ENCODE measurements around the gene MTRR.

MTRR gene

DNA sequence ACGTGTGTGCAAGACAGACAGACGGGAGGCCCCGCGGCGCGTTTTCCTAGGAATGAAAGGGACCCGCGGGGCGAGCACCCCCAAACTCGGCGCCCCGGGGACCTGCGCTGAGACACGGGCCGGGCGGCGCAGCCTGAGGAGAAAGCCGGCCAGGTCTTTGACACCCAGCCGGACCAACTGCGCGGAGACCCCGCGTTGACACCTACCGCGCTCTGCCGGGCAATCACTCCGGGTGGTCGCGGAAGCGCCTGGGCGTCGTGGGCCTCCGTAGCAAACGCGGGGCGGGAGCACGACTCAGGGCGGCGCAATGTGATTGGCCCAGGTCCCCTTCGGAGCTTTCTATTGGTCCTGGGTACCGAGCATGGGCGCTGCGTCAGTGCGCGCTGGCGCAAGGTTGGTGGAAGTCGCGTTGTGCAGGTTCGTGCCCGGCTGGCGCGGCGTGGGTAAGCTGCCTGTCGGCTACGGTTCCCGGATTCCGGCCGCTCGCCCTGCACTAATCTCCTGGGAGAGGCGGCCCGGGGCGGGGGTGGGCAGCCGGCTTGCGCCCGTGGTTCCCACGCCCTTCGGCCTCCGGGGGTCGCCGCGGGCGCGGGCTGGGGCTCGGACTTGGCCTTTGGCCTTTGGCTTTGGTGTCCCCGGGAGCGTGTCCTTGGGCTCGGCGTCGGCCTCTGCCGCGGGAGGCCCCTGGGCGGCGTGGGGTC lies at the start of gene MTRR, which contains the start of gene FASTKD3:
MTRR (plus strand) TSS at position 376 of the 701 bp plus-strand sequence. CDS start 1,647 bp downstream, outside the sequence.
FASTKD3 (minus strand) TSS at position 259 of the 701 bp plus-strand sequence. CDS start 948 bp downstream, outside the sequence.
- peak; percentile 93 for DNase-seq

DNA sequence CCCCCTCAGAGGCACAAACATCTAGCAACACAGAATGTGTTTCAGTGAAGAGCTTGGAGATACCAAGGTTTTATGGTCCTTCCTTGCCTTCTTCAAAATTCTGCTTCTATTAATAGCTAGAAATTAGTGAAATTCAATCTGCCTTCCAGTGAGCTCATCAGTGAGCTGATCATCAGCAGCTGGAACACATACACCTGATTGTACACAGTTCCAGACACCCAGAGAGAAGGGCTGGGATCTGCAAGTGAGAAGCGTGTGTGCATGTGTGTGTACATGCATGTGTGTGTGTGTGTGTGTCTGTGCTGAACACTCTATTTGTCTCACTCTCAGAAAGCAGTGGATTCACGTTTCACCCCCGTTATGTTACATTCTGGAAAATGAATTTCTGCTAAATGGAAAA lies 46.5 kb upstream of the MTRR start:
- DNase-seq = no peak

DNA sequence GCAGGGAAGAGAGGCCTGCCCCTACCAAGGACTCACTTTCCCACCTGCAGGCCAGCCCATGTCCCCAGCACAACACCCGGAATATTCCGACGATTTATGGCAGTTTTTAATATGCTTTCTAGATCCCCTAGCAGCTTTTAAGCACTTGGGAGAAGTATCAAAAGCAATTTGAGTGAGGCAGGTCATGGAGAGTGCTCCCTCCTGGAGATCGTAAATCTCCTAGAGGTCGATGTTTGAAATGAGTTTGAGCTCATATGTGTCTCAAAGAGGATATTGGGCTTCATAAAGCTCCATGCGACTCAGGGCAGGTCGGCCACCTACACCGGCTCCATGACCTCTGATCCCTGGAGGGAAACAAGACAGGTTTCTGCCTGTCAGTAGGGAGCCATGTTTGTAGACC lies 45.4 kb upstream of the MTRR start:
- no peak for DNase-seq

DNA sequence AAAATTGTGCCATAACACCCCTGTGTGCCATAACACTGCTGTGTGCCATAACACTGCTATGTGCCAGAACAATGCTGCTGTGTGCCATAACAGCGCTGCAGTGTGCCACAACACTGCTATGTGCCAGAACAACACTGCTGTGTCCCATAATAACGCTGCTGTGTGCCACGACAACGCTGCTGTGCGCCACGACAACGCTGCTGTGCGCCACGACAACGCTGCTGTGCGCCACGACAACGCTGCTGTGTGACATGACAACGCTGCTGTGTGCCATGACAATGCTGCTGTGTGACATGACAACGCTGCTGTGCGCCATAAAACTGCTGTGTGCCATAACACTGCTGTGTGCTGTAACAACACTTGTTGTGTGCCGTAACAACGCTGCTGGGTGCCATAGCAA lies 44.0 kb upstream of the MTRR start:
- no peak for DNase-seq

DNA sequence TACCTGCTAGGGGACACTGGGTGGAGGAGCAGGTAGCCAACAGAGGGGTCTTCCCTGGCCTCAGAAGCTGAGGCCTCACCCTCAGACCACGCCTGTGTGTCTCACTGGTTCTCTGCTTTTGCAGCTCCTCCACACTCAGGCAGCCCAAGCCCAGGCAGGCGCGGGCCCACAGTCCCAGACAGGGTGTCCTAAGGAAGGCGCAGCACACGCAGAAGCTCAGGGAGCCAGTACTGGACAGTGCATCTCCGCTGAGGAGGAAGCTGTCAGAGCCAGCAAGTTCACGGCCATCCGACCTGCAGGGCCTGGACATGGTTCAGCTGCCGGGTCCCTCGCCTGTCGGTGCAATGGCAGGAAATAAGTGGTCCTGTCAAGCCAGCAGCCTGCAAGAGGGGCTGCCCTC lies 43.3 kb upstream of the MTRR start:
- DNase-seq = no peak

DNA sequence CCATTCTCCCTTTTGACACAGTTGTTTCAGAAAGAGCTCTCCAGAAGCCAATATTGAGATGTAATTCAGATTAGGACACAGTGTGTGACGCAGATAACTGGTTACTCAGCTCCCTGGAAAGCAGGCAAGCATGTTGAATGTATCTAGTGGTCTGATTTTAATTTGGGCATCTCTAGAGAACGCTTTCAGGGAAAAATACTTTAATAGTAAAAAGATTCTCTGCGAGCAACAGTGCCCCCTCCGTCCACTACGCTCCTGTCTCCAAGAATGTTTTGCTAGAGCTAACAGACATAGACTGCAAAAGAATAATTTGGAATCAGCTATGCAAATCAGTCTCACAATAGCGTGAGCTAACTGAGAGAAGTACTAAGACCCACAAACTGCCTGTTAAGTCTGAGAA lies 41.3 kb upstream of the MTRR start:
- DNase-seq = no peak

GRCh38 chr5:7828269-7828668 lies 40.7 kb upstream of the MTRR start:
- no peak for DNase-seq

DNA sequence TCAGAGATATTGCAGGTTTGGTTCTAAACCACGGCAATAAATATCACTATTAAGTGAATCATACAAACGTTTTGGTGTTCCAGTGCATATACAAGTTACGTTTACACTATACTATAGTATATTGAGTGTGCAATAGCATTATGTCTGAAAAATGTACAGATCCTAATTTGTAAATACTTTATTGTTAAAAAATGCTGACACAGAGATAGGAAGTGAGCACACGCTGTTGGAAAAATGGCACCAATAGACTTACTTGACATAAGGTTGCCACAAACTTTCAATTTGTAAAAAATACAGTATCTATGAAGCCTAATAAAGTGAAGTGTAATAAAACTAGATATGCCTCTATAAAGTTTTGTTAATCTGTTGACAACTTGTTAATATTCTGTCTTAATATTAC lies 34.0 kb upstream of the MTRR start:
- DNase-seq = no peak

DNA sequence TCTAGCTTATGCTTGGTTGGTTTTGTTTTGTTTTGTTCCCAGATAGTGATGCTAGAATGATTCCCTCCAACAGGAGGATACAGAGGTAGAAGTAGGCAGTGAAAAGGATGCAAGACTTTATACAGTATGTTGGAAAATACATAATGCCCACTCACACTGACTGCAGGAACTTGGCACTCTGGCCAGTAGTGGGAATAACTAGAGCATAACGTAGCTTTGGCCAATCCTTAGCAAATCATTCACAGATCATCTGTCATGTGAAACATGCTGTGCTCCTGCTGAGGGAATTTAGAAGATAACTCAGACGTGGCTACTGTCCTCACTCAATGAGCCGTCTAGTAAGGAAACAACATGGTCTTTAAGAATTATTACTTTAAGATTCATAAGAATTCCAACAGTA lies 31.5 kb upstream of the MTRR start:
- DNase-seq = no peak

DNA sequence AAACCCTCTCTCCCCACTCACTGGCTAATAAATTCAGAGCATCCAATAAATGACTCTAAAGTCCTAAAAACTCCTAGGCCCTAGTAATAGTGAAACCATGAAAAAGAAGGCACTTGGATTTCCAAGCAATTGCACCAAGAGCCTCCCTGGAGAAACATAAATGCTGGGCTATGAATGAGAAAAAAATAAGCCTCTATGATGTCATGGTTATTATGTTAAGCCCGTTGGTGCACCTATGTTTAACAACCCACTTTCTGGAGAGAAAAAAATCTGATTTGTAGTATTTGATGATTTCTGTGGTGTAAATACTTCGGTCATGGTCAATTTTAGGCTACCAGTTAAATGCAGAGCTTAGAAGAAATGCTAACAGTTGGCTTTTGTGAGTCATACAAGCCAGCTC lies 26.4 kb upstream of the MTRR start:
- DNase-seq = no peak

DNA sequence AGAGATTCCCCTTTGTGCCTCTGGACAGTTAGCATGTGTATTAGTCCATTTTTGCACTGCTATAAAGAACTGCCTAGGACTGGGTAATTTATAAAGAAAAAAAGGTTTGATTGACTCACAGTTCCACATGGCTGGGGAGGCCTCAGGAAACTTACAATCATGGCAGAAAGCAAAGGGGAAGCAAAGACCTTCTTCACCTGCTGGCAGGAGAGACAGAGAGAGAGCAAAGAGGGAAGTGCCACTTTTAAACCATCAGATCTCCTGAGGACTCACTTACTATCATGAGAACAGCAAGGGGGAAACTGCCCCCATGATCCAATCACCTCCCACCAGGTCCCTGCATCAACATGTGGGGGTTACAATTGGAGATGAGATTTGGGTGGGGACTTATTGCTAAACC lies 24.0 kb upstream of the MTRR start:
- DNase-seq = no peak

- no peak for DNase-seq
Observed at GRCh38 chr5:7845557-7845956, 23.4 kb upstream of the MTRR start.

GRCh38 chr5:7846327-7846726 lies 22.6 kb upstream of the MTRR start:
- DNase-seq = no peak

DNA sequence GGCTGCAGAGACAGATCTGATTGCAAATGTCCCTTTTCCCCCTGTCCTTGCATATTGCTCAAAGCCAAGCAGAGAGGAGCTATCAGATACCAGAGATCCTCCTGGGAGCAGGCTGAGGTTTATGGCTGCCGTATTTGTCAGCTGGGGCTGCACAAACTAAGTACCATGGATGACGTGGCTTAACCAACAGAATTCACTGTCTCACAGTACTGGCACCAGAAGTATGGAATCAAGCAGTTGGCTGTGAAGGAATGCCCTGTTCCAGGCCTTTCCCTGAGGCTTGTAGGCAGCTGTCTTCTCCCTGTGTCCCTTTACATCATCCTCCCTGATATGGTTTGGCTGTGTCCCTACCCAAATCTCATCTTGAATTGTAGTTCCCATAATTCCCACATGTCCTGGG lies 20.7 kb upstream of the MTRR start:
- DNase-seq = no peak

DNA sequence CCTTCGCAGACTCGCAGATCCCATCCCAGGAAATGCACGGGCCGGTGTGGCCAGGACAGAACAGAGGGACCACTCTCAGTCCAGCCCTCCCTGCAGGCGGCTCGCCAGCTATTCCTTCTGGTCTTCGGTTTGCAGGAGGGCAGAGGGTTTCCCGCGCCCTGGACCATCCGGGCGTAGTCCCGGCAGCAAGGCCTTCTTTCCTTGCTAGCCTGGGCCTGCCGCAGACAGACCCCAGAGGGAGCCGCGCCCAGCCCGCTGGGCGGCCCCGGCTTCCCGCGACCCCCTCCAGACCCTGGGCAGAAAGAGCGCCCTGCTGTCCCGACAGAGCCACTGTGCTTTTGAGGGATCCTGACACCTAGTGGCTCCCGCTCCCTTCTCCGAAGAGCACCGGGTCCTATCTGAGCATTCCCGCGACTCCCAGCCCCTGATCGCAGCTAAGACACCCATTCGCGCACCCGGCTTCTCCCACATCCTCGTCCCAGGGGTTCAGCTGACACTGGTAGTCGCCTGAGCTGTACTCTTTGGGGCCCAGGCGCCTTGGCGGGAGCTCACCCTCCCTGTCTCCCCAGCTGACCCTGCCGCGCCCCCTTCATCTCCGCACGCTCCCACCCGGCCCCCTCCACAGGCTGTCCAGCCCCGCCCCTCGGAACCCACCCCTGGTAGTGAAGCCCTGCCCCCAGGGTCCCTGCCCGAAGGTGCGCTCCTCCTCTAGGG lies 19.1 kb upstream of the MTRR start:
- peak; percentile 9 for DNase-seq

DNA sequence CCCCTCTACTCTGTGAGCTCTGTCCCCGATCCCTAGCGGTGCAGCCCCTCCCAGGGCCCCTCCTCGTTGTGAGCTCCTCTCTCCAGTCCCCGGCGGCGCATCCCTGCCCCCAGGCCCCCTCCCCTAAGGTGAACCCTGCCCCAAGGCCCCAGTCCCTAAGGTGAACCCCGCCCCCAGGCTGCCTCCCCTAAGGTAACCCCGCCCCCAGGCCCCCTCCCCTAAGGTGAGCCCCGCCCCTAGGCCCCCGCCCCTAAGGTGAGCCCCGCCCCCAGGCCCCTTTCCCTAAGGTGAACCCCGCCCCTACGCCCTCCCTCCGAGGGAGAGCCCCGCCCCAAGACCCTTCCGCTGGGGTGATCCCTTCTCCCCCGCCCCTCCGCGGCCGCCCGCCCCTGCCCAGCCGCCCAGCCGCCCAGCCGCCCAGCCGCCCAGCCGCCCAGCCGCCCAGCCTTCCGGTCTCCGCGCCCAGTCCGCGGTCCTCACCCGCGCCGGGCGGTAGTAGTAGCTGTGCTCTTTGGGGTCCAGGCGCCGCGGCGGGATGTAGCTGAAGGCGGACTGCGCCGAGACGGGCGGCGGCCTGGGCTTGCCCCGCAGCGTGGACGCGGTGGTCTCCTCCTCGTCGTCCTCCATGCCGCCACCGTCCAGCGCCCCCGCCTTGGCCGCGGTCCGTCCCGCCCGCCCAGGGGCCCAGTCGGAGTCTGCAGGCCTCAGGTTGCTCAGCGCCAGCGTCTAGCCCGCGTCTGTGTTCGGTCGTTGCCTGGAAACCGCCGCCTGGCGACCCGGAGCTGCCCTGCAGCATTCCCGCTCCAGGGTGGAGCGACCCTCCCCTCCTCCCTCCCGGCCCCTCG lies 18.3 kb upstream of the MTRR start, which contains the start of gene CFAP90:
CFAP90 (minus strand) TSS at position 739 of the 845 bp plus-strand sequence; CDS start at position 627, 112 bp downstream.
- DNase-seq = peak; percentile 12

- DNase-seq = no peak
Observed at GRCh38 chr5:7851240-7851592, 17.7 kb upstream of the MTRR start.

- no peak for DNase-seq
Observed at GRCh38 chr5:7851617-7852289, 17.2 kb upstream of the MTRR start.

DNA sequence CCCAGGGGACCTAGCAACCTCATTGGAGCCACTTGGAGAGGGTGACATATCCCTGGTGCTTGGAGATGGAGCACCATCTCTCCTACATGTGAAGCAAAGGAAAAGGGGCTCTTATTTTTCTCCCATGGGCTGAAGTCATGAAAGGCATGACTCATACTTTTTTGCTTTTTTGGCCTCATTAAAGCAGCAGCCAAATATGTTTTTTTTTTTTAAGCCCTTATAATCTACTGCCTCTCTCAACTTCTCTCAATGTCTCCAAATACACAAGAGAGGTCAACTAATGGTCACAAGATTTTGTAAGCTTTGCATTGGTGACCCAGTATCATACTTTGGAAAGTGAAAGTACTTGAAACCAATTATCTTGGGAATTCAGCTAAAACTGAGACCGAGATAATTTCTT lies 16.4 kb upstream of the MTRR start:
- no peak for DNase-seq

DNA sequence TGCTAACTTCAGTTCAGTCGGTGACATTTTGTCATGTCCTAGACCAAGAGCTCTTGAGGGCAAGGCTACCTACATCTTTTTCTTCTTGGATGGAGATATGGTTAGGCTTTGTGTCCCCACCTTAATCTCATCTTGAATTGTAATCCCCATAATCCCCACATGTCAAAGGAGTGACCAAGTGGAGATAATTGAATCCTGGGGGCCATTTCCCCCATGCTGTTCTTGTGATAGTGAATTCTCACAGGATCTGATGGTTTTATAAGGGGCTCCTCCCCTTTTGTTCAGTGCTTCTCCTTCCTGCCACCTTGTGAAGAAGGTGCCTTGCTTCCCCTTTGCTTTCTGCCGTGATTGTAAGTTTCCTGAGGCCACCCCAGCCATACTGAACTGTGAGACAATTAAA lies 16.0 kb upstream of the MTRR start:
- no peak for DNase-seq

GRCh38 chr5:7855611-7856010 lies 13.3 kb upstream of the MTRR start:
- no peak for DNase-seq

DNA sequence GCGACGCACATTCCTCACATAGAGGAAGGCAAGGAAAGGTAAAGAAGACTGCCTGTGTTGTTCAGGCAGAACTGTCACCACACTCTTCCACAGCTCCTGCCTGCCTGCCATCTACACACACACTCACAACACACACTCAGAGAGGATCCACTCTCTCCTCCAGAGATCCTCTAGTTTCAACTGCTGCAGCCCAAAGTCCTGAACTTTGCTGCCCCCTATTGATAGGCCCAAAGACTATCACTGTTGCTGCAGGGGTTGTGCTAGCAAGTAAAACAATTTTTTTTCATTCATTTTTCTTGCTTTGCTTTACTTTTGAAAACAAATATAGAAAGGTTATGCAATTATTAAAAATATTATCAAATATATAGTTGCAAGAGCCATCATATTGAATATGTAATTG lies 12.1 kb upstream of the MTRR start:
- DNase-seq = peak; percentile 30

DNA sequence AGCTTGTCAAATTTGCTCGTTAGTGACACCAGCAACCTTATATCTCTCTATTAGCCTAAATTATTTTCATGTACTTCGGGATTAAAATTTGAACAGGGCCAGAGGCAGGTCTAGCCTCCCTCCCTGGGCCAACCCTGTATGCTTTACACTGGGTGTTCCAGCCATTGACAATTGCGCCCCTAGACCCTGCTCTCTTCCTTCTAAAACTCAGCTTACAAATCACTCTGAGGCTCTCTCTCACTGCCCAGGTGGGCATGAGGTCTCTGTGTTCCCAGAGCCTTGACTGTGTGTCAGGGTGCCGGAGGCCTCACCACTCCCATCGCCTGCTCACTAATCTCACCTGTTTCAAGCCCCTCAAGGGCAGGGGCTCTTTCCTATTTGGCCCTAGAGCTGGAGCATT lies 11.6 kb upstream of the MTRR start:
- DNase-seq = no peak
